Measurements from ENCODE around the gene MTR. TPM values are rescaled to one million over a fixed set of nuclear protein-coding genes. Genes with fewer than 3 reads are reported as not detected.
"Not testable (repeated sequence)": the region's sequence is repeated elsewhere in the genome, so short reads cannot be mapped to it uniquely, and the experiment has no call there.

MTR gene
- total RNA-seq, 6 donors from 2014 or later, result 21.0 to 44.0 (median 29.3) TPM

DNA sequence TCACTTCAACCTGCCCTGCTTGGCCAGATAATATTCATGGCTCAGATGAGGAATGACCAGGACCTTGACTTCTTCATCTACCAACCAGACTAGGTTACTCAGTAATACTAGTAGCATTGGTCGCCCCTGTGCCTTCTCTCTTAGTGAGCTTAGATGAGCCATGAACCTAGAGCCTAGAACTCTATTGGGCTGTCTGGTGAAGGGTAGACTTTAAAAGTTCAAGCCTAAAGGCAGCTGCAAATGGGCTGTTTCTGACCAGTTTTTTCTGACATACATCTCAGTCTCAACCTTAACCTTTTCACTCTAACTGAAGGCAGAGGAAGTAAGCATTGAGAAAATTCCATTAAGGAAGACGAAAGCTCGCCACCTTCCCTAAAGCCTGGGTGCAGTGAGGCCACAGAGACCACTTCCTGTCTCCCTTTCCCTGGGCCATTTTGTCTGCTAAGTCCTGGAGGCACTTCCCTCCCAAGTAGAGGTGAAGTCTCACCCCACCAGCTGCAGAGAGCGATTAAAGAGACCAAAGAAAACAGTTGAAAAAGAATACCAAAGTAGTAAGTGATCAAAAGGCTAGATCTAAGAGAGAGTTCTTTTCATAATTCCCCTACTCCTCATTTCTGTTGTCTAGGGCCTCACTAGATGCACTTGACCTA lies 53.3 kb downstream of the MTR start:
- no peaks in the 10 kb centered on the region for H3K9me3 ChIP-seq
- DNase-seq (no peak), ATAC-seq (ENCODE audit: low FRiP score in 2 of 2) (no peak)
- H3K4me1 ChIP-seq, result peaks cover 0 to 10% (median 0%) of the 10 kb centered on the region in 4 donors
- no peak overlapping the region for H3K27ac ChIP-seq
- no peaks in the 10 kb centered on the region for H3K27me3 ChIP-seq
- H3K4me3 ChIP-seq, result no peak overlapping the region
- WGBS, 2 donors, result 63 to 92% methylated on average over 4 of the region's 4 CpGs
- TF ChIP-seq POLR2AphosphoS5 (IDR thresholded peaks at IDR 0.05), result no peak
- TF ChIP-seq POLR2A (IDR thresholded peaks at IDR 0.05), result no peak
- TF ChIP-seq, protein P1, sequence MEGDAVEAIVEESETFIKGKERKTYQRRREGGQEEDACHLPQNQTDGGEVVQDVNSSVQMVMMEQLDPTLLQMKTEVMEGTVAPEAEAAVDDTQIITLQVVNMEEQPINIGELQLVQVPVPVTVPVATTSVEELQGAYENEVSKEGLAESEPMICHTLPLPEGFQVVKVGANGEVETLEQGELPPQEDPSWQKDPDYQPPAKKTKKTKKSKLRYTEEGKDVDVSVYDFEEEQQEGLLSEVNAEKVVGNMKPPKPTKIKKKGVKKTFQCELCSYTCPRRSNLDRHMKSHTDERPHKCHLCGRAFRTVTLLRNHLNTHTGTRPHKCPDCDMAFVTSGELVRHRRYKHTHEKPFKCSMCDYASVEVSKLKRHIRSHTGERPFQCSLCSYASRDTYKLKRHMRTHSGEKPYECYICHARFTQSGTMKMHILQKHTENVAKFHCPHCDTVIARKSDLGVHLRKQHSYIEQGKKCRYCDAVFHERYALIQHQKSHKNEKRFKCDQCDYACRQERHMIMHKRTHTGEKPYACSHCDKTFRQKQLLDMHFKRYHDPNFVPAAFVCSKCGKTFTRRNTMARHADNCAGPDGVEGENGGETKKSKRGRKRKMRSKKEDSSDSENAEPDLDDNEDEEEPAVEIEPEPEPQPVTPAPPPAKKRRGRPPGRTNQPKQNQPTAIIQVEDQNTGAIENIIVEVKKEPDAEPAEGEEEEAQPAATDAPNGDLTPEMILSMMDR (IDR thresholded peaks at IDR 0.05), result no peak
- TF ChIP-seq EP300 (IDR thresholded peaks at IDR 0.05), result no peak
- peaks cover 3 to 44% (median 22%) of the 10 kb centered on the region in 4 donors for H3K36me3 ChIP-seq

DNA sequence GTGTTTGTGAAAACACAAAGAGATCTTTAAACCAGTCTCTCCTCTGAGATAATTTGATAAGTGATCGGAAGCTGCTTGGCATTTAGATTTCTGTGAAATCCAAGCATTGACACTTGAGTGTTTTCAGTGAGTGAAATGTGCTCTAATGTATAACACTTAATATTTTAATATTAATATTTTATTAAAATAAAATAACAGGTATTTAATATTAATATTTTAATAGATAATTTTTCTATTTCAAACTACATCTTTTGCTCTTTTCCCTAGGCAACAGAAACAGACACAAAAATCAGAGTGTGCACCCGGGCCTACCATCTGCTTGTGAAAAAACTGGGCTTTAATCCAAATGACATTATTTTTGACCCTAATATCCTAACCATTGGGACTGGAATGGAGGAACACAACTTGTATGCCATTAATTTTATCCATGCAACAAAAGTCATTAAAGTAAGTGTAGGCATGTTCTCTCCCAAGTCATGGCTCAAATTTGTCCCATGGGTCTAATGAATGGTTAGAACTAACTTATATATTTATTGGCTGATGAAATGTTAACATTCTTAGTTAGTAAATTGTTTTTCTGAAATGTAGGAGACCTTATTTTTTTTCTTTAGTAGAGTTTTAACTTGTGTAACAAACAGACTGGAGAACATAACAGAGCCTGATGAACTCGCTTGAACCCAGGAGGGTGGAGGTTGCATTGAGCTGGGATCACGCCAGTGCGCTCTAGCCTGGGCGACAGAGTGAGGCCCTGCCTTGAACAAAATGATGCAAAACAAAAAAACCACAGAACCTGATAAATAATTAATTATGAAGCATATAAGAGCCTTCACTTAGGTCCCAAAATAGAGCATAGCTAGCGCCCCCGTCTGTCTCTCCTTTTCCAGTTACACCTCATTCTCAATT lies 55.2 kb downstream of the MTR start:
- Histone ChIP-seq H3K36me3 (peaks cover 7 to 61% (median 33%) of the 10 kb centered on the region in 4 donors), H3K4me1 (no peaks in the 10 kb centered on the region), H3K27ac (no peak overlapping the region), H3K27me3 (no peaks in the 10 kb centered on the region), H3K4me3 (no peak overlapping the region), H3K9me3 (no peaks in the 10 kb centered on the region)
- 81 to 93% methylated on average over 8 of the region's 8 CpGs for WGBS, 2 donors
- TF ChIP-seq POLR2A (IDR thresholded peaks at IDR 0.05), result no peak
- TF ChIP-seq, protein P1 (IDR thresholded peaks at IDR 0.05), result no peak
- no peak for TF ChIP-seq EP300 (IDR thresholded peaks at IDR 0.05)
- no peak for TF ChIP-seq POLR2AphosphoS5 (IDR thresholded peaks at IDR 0.05)
- DNase-seq (no peak), ATAC-seq (ENCODE audit: low FRiP score in 2 of 2) (no peak)

DNA sequence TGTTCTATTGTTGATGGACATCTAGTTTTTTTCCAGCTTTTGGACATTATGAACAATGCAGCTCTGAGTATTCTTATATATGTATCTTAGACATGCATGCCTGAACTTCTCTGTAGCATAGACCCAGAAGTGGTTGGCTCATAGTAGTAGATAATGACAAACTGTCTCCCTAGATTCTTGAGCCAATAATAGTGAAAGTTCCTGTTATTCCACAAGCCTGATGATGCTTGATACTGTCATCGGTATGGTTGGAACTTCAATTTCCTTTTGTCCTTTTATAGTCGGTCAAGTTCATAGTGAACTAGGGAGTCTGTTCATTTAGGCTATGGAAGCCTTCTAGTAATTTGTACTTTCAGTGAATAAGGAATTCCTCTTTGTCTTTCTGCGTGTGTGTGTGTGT lies 56.8 kb downstream of the MTR start:
- Histone ChIP-seq H3K4me1 (no peaks in the 10 kb centered on the region), H3K4me3 (no peak overlapping the region), H3K27ac (no peak overlapping the region), H3K9me3 (no peaks in the 10 kb centered on the region), H3K36me3 (peaks cover 7 to 73% (median 41%) of the 10 kb centered on the region in 4 donors), H3K27me3 (no peaks in the 10 kb centered on the region)
- no peak for TF ChIP-seq POLR2AphosphoS5 (IDR thresholded peaks at IDR 0.05)
- DNase-seq (no peak), ATAC-seq (ENCODE audit: low FRiP score in 2 of 2) (no peak)
- WGBS, 2 donors, result 82 to 89% methylated on average over 3 of the region's 3 CpGs

DNA sequence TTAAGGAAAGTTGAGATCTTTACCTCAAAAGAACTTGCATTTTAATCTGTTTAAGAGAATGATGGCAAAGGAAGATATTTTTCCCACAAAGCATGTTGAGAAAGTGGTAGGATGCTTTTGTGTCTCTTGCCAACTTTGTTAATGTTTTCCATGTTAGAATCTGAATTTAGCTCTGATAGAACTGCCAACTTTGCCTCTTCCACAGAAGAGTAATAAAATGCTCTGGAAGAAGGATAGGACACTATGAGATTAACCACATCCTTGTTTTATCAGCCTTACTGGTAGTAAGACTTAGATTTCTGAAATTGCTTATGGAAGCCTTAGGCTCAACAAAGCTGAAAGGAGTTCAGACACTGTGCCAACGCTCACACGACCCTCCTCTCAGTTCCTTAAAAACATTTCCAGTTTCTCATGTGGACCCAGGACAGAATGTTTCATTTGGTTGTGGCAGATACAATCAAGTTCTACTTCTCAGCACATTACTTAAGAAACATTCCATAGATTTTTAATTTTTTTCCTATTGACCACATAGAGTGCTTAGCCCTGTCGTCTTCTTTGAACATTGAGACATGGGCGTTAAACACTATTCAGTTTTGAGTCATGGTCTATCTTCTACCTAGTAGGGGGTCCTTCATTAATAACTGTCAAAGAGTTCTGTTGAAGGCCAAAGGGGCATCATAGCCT lies 59.0 kb downstream of the MTR start:
- Histone ChIP-seq H3K9me3 (no peaks in the 10 kb centered on the region), H3K4me1 (no peaks in the 10 kb centered on the region), H3K27me3 (no peaks in the 10 kb centered on the region), H3K4me3 (no peak overlapping the region), H3K27ac (no peak overlapping the region), H3K36me3 (peaks cover 7 to 75% (median 44%) of the 10 kb centered on the region in 4 donors)
- TF ChIP-seq POLR2AphosphoS5 (IDR thresholded peaks at IDR 0.05), result no peak
- no peak for TF ChIP-seq POLR2A (IDR thresholded peaks at IDR 0.05)
- no peak for TF ChIP-seq EP300 (IDR thresholded peaks at IDR 0.05)
- TF ChIP-seq, protein P1 (IDR thresholded peaks at IDR 0.05), result no peak
- DNase-seq (no peak), ATAC-seq (ENCODE audit: low FRiP score in 2 of 2) (no peak)
- WGBS, 2 donors, result 85 to 88% methylated on average over 4 of the region's 4 CpGs

DNA sequence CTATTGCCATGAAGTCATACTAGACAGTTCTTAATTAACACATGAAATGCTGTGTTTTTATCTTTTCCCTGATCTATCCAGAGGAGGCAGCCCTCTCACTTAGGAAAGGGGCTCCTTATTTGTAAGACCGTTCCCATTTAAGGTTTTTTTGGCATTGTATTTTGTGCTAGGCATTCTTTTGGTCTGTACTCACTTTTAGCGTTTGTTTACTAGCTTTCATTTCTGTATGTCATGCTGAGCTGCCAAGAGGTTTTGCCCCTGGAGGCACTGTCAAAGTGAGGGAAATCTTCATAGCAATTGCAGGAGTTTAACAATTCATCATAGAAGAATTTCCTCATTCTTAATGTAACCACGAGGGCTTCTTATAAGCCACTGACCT lies 59.5 kb downstream of the MTR start:
- Histone ChIP-seq H3K36me3 (peaks cover 7 to 79% (median 43%) of the 10 kb centered on the region in 4 donors), H3K27ac (no peak overlapping the region), H3K27me3 (no peaks in the 10 kb centered on the region), H3K4me1 (no peaks in the 10 kb centered on the region), H3K4me3 (no peak overlapping the region), H3K9me3 (no peaks in the 10 kb centered on the region)
- DNase-seq, result no peak
- WGBS, 2 donors, result 66 to 69% methylated on average over 3 of the region's 3 CpGs
- TF ChIP-seq, protein P1 (IDR thresholded peaks at IDR 0.05), result no peak
- no peak for TF ChIP-seq EP300 (IDR thresholded peaks at IDR 0.05)
- TF ChIP-seq POLR2A (IDR thresholded peaks at IDR 0.05), result no peak
- no peak for TF ChIP-seq POLR2AphosphoS5 (IDR thresholded peaks at IDR 0.05)
- ATAC-seq (ENCODE audit: low FRiP score in 2 of 2), result no peak

DNA sequence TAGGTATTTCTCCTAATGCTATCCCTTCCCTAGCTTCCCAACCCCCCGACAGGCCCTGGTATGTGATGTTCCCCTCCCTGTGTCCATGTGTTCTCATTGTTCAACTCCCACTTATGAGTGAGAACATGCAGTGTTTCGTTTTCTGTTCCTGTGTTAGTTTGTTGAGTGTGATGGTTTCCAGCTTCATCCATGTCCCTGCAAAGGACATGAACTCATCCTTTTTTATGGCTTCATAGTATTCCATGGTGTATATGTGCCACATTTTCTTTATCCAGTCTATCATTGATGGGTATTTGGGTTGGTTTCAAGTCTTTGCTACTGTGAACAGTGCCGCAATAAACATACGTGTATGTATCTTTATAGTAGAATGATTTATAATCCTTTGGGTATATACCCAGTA lies 61.6 kb downstream of the MTR start:
- not testable (repeated sequence) for H3K4me3 ChIP-seq; DNase-seq; H3K4me1 ChIP-seq; H3K27ac ChIP-seq; H3K27me3 ChIP-seq; ATAC-seq (ENCODE audit: low FRiP score in 2 of 2); H3K9me3 ChIP-seq
- peaks cover 7 to 84% (median 42%) of the 10 kb centered on the region in 4 donors for H3K36me3 ChIP-seq
- WGBS, 2 donors, result 97 to 99% methylated on average over 4 of the region's 4 CpGs
